AG04450 (cell line): ENCODE results near the gene OAT. TPM values are rescaled to one million over a fixed set of nuclear protein-coding genes. Genes with fewer than 3 reads are reported as not detected.

Source experiments
- CTCF ChIA-PET: fragments of 300-600, 350-600 bp; formaldehyde crosslinking; extraction: SDS; loops from one replicate; lab custom pipeline; 2022; ENCODE audit warnings: antibody characterized with exemption, inconsistent platforms; lab: Charles Lee
- POLR2A ChIA-PET: fragments of 350-600 bp; formaldehyde crosslinking; extraction: SDS; loops from one replicate; lab custom pipeline; 2021; ENCODE audit warnings: antibody characterized with exemption, inconsistent platforms; lab: Yijun Ruan, JAX
- DNase-seq: peaks from one replicate; pipeline ENCODE4 v3.0.0-alpha.2; 2011; ENCODE audit warnings: low read depth, low spot score
- H3K27ac ChIP-seq: one replicate; pipeline ENCODE4 v1.5.1; 2012; ENCODE audit warnings: low read depth, low read length, control low read depth
- H3K27me3 ChIP-seq: one replicate; pipeline ENCODE4 v1.6.0; 2012; ENCODE audit warnings: low read length; ENCODE audit not compliant: control insufficient read depth, insufficient read depth
- H3K4me3 ChIP-seq: 2 replicates; pipeline ENCODE4 v1.5.1; 2011; ENCODE audit warnings: mild to moderate bottlenecking, low read depth, low read length, control low read depth
- H3K9me3 ChIP-seq: 2 replicates; pipeline ENCODE4 v1.5.1; 2012; ENCODE audit warnings: low read length; ENCODE audit not compliant: control insufficient read depth, insufficient read depth
- CTCF ChIP-seq: IDR thresholded peaks from 2 replicates; pipeline ENCODE4 v1.5.1; 2011; ENCODE audit warnings: low read depth, low read length, control low read depth, inconsistent platforms
- polyA plus RNA-seq: library from polyadenylated mRNA; depleted of rRNA; stranded (reverse); fragments of >200 nt; gene quantifications from 2 replicates; pipeline ENCODE4 v1.2.3, GENCODE V29; 2011

Gene OAT
- polyA plus RNA-seq, 1 experiment, result 182 TPM

GRCh38 chr10:124392626-124393342 lies 25.9 kb downstream of the OAT start:
- peaks cover 6% of the 10 kb centered on the region; the same call in 1 of the 2 replicates for H3K9me3 ChIP-seq
- ChIA-PET POLR2A (no interaction called here), CTCF (interaction anchor here (1.0 to 8.4 kb wide), 3 partner anchors 12 to 398 kb away, joined by 3 to 319 read pairs (median 49); no protein-coding TSS in a partner anchor)
- no peak for DNase-seq
- no peak for TF ChIP-seq CTCF
- H3K27ac ChIP-seq, result no peak overlapping the region
- H3K27me3 ChIP-seq, result peaks cover 2% of the 10 kb centered on the region
- no peak overlapping the region for H3K4me3 ChIP-seq

GRCh38 chr10:124390471-124391187 lies 28.1 kb downstream of the OAT start:
- POLR2A ChIA-PET, result no interaction called here
- no peak for TF ChIP-seq CTCF
- no peak for DNase-seq
- no peak overlapping the region for H3K4me3 ChIP-seq
- peaks cover 6% of the 10 kb centered on the region; the same call in 1 of the 2 replicates for H3K9me3 ChIP-seq
- CTCF ChIA-PET, result interaction anchor here (0.9 to 8.4 kb wide), 15 partner anchors 8 to 808 kb away, joined by 3 to 319 read pairs (median 13); no protein-coding TSS in a partner anchor
- peaks cover 2% of the 10 kb centered on the region for H3K27me3 ChIP-seq
- no peak overlapping the region for H3K27ac ChIP-seq

- TF ChIP-seq CTCF, result no peak
- Histone ChIP-seq H3K27ac (no peak overlapping the region), H3K27me3 (peaks cover 2% of the 10 kb centered on the region), H3K9me3 (peaks cover 6% of the 10 kb centered on the region; the same call in 1 of the 2 replicates), H3K4me3 (peak overlapping the region; percentile 42)
- POLR2A ChIA-PET, result interaction anchor here (0.6 to 0.9 kb wide), 2 partner anchors 234 to 395 kb away, joined by 3 to 4 read pairs; no protein-coding TSS in a partner anchor
- CTCF ChIA-PET, result interaction anchor here (0.6 to 8.4 kb wide), 50 partner anchors 9 to 1345 kb away, joined by 3 to 319 read pairs (median 5); no protein-coding TSS in a partner anchor
- no peak for DNase-seq
Observed at GRCh38 chr10:124389613-124390361, 28.9 kb downstream of the OAT start.

GRCh38 chr10:124388823-124389612 lies 29.7 kb downstream of the OAT start:
- peak overlapping the region; percentile 21 for H3K27ac ChIP-seq
- peak overlapping the region; percentile 53 for H3K4me3 ChIP-seq
- TF ChIP-seq CTCF, result peak; percentile 83
- ChIA-PET CTCF (interaction anchor here (0.6 to 8.4 kb wide), 78 partner anchors 10 to 1408 kb away, joined by 3 to 319 read pairs (median 4); partner anchors contain the start of gene CHST15), POLR2A (interaction anchor here (0.6 to 0.9 kb wide), 3 partner anchors 233 to 394 kb away, joined by 3 to 4 read pairs (median 3); no protein-coding TSS in a partner anchor)
- peaks cover 6% of the 10 kb centered on the region; the same call in 1 of the 2 replicates for H3K9me3 ChIP-seq
- peaks cover 2% of the 10 kb centered on the region for H3K27me3 ChIP-seq
- peak; percentile 53 for DNase-seq
